Sigmoid colon (tissue), 7 donors: ENCODE data around the gene PTTG1IP2. TPM values are rescaled to one million over a fixed set of nuclear protein-coding genes. Genes with fewer than 3 reads are reported as not detected.

ENCODE experiments used
- DNase-seq: peaks from one replicate; pipeline ENCODE4 v3.0.0-alpha.2; 2019
- H3K27ac ChIP-seq, 4 donors: fragments of 200-600 bp; sonication (generic); one replicate each; pipeline ENCODE4 v1.5.1; 2016 to 2019; ENCODE audit warnings: mild to moderate bottlenecking in 1 of 4
- H3K27me3 ChIP-seq, 3 donors: fragments of 200-600 bp; sonication (generic); one replicate each; pipeline ENCODE4 v1.5.1; 2019; ENCODE audit warnings: mild to moderate bottlenecking in 1 of 3
- H3K36me3 ChIP-seq, 4 donors: fragments of 200-600 bp; sonication (generic); one replicate each; pipeline ENCODE4 v1.5.1; 2016 to 2019
- H3K4me1 ChIP-seq, 4 donors: fragments of 200-600 bp; sonication (generic); one replicate each; pipeline ENCODE4 v1.5.1; 2017 to 2019
- H3K4me3 ChIP-seq, 4 donors: fragments of 200-600 bp; sonication (generic); one replicate each; pipeline ENCODE4 v1.5.1; 2017 to 2019; ENCODE audit warnings: mild to moderate bottlenecking in 2 of 4, moderate library complexity in 1 of 4
- H3K9me3 ChIP-seq, 4 donors: fragments of 200-600 bp in 3 of 4; sonication (generic) in 3 of 4; one replicate each; pipeline versions ENCODE4 v1.5.1 to v1.6.1; 2013 to 2019
- CTCF ChIP-seq, 4 experiments: fragments of 450-650 bp in 3 of 4; fragments of 200-600 bp in 1 of 4; IDR thresholded peaks; one replicate each; pipeline ENCODE4 v1.5.1; 2016 to 2019; ENCODE audit warnings: antibody characterized with exemption in 4 of 4, mild to moderate bottlenecking in 3 of 4, moderate library complexity in 2 of 4
- EP300 ChIP-seq, 4 donors: sonication (generic); formaldehyde crosslinking; IDR thresholded peaks; one replicate each; pipeline ENCODE4 v1.6.1; 2017; ENCODE audit warnings: antibody characterized with exemption in 4 of 4
- POLR2A ChIP-seq, 2 donors: fragments of 450-650 bp; IDR thresholded peaks; one replicate each; pipeline ENCODE4 v1.6.1; 2016; ENCODE audit warnings: antibody characterized with exemption in 2 of 2, mild to moderate bottlenecking in 2 of 2, moderate library complexity in 2 of 2
- POLR2AphosphoS5 ChIP-seq, 4 donors: sonication (generic); formaldehyde crosslinking; IDR thresholded peaks; one replicate each; pipeline ENCODE4 v1.6.1; 2017; ENCODE audit warnings: antibody characterized with exemption in 4 of 4
- whole genome bisulfite sequencing, 2 donors: extraction: QIAGEN DNeasy Blood & Tissue Kit; methylation state at CpG; one replicate each; pipeline ENCODE4 v1.1.7; 2013; 5-methylcytosine and 5-hydroxymethylcytosine counted together
- intact Hi-C: fragments of 100-400 bp; cut with DNase I; formaldehyde crosslinking; loops from one replicate; pipeline ENCODE4 v1.15.1; 2023
- polyA plus RNA-seq, 3 donors: library from polyadenylated mRNA; stranded (reverse); fragments of 200-250 nt; gene quantifications; one replicate each; pipeline ENCODE4 v1.2.3, GENCODE V29; 2013
- total RNA-seq, 4 donors: library from RNA; depleted of rRNA; stranded (reverse); fragments of >200 nt; gene quantifications; one replicate each; pipeline ENCODE4 v1.1.0, GENCODE V29; 2016
- donor health status: healthy with polysubstance abuse.
- donor health status: Bipolar disorder and iron deficiency.
- donor health status: healthy.

PTTG1IP2 gene
- total RNA-seq (not detected), polyA plus RNA-seq (not detected)

- intact Hi-C loops = no loop called here
- no peaks in the 10 kb centered on the region for H3K9me3 ChIP-seq
- no peak for TF ChIP-seq POLR2AphosphoS5 (IDR thresholded peaks at IDR 0.05)
- TF ChIP-seq CTCF (IDR thresholded peaks at IDR 0.05) = no peak
- no peak for TF ChIP-seq POLR2A (IDR thresholded peaks at IDR 0.05)
- TF ChIP-seq EP300 (IDR thresholded peaks at IDR 0.05) = no peak
These were observed at the start of gene PTTG1IP2 for GRCh38 chr7:90469554-90469953. Gene PTTG1IP2 (plus strand): TSS chr7:90469639. CDS start chr7:90469787, 148 bp downstream.

GRCh38 chr7:90421651-90422050 lies 47.8 kb upstream of the PTTG1IP2 start:
- TF ChIP-seq CTCF (IDR thresholded peaks at IDR 0.05) = no peak
- TF ChIP-seq POLR2AphosphoS5 (IDR thresholded peaks at IDR 0.05) = no peak
- TF ChIP-seq POLR2A (IDR thresholded peaks at IDR 0.05) = no peak
- TF ChIP-seq EP300 (IDR thresholded peaks at IDR 0.05) = no peak
- intact Hi-C loops = loop anchor here (10.0 kb wide), 1 partner anchor 107 kb away; no protein-coding TSS in a partner anchor
- 83 to 87% methylated on average over 6 of the region's 6 CpGs for WGBS, 2 donors

More at GRCh38 chr7:90469554-90469953, at the start of gene PTTG1IP2:
- H3K4me3 ChIP-seq = no peak within 1 kb of the TSS
- DNase-seq = no peak
- H3K36me3 ChIP-seq = no peaks in the 10 kb centered on the region
- no peak within 1 kb of the TSS for H3K27ac ChIP-seq
- 93 to 94% methylated on average over 4 of the region's 4 CpGs for WGBS, 2 donors
- no peaks in the 10 kb centered on the region for H3K4me1 ChIP-seq
- no peaks in the 10 kb centered on the region for H3K27me3 ChIP-seq

GRCh38 chr7:90424720-90425119 lies 44.7 kb upstream of the PTTG1IP2 start:
- Histone ChIP-seq H3K4me3 (no peak overlapping the region), H3K27me3 (no peaks in the 10 kb centered on the region), H3K9me3 (no peaks in the 10 kb centered on the region), H3K4me1 (no peaks in the 10 kb centered on the region), H3K27ac (no peak overlapping the region), H3K36me3 (no peaks in the 10 kb centered on the region)
- intact Hi-C loops = loop anchor here (5.0 to 10.0 kb wide), 2 partner anchors 110 to 272 kb away; partner anchors contain the start of gene STEAP1
- no peak for DNase-seq
- TF ChIP-seq EP300 (IDR thresholded peaks at IDR 0.05) = no peak
- no peak for TF ChIP-seq POLR2A (IDR thresholded peaks at IDR 0.05)
- TF ChIP-seq POLR2AphosphoS5 (IDR thresholded peaks at IDR 0.05) = no peak
- TF ChIP-seq CTCF (IDR thresholded peaks at IDR 0.05) = no peak
- WGBS, 2 donors = 82 to 89% methylated on average over 3 of the region's 3 CpGs

More at GRCh38 chr7:90421651-90422050, 47.8 kb upstream of the PTTG1IP2 start:
- Histone ChIP-seq H3K4me3 (no peak overlapping the region), H3K27ac (no peak overlapping the region), H3K36me3 (peaks cover 0 to 3% (median 0%) of the 10 kb centered on the region in 4 donors), H3K27me3 (no peaks in the 10 kb centered on the region), H3K9me3 (no peaks in the 10 kb centered on the region), H3K4me1 (no peaks in the 10 kb centered on the region)
- no peak for DNase-seq

- H3K4me1 ChIP-seq = no peaks in the 10 kb centered on the region
- intact Hi-C loops = loop anchor here (5.0 to 10.0 kb wide), 2 partner anchors 111 to 273 kb away; partner anchors contain the start of gene STEAP1
- TF ChIP-seq POLR2A (IDR thresholded peaks at IDR 0.05) (no peak), EP300 (IDR thresholded peaks at IDR 0.05) (no peak), CTCF (IDR thresholded peaks at IDR 0.05) (no peak), POLR2AphosphoS5 (IDR thresholded peaks at IDR 0.05) (no peak)
- no peak overlapping the region for H3K27ac ChIP-seq
- DNase-seq = no peak
- no peaks in the 10 kb centered on the region for H3K27me3 ChIP-seq
- H3K9me3 ChIP-seq = no peaks in the 10 kb centered on the region
- 53 to 68% methylated on average over 2 of the region's 2 CpGs for WGBS, 2 donors
- H3K36me3 ChIP-seq = no peaks in the 10 kb centered on the region
- H3K4me3 ChIP-seq = no peak overlapping the region
These were observed 44.1 kb upstream of the PTTG1IP2 start for GRCh38 chr7:90425376-90425775.
